Psoas muscle (tissue), 8 donors: ENCODE measurements around the gene PHIP. TPM values are rescaled to one million over a fixed set of nuclear protein-coding genes. Genes with fewer than 3 reads are reported as not detected.

ENCODE experiments used
- ATAC-seq, 4 donors: fragments of 200-7000 bp; cut with Tn5 transposase; one replicate each; pipeline ENCODE4 v1.9.1; 2020; ENCODE audit warnings: moderate library complexity in 3 of 4, mild to moderate bottlenecking in 2 of 4
- DNase-seq, 2 donors: peaks; one replicate each; pipeline ENCODE4 v3.0.0-alpha.2; 2020
- H3K27ac ChIP-seq: fragments of 200-600 bp; one replicate; pipeline ENCODE4 v1.8.0; 2022
- H3K27me3 ChIP-seq, 3 donors: fragments of 200-600 bp in 1 of 3; one replicate each; pipeline versions ENCODE4 v1.6.1 to v1.8.0; 2013 to 2022; ENCODE audit warnings: low read length in 2 of 3, mild to moderate bottlenecking in 2 of 3, moderate library complexity in 1 of 3; ENCODE audit not compliant: insufficient read depth in 3 of 3
- H3K36me3 ChIP-seq, 2 donors: fragments of 200-600 bp in 1 of 2; one replicate each; pipeline versions ENCODE4 v1.6.1 to v1.8.0; 2013 to 2022; ENCODE audit warnings: low read depth in 1 of 2, mild to moderate bottlenecking in 1 of 2, moderate library complexity in 1 of 2; ENCODE audit not compliant: insufficient read depth in 1 of 2
- H3K4me1 ChIP-seq: fragments of 200-600 bp; one replicate; pipeline ENCODE4 v1.8.0; 2022
- H3K4me3 ChIP-seq: fragments of 200-600 bp; one replicate; pipeline ENCODE4 v1.8.0; 2022; ENCODE audit warnings: mild to moderate bottlenecking
- H3K9me3 ChIP-seq: fragments of 200-600 bp; one replicate; pipeline ENCODE4 v1.8.0; 2022
- CTCF ChIP-seq: fragments of 200-600 bp; IDR thresholded peaks from one replicate; pipeline ENCODE4 v1.8.0; 2022; ENCODE audit warnings: antibody characterized with exemption
- whole genome bisulfite sequencing, 3 donors: extraction: QIAGEN DNeasy Blood & Tissue Kit; methylation state at CpG; one replicate each; pipeline versions ENCODE4 v1.1.6 to v1.1.7; 2013; 5-methylcytosine and 5-hydroxymethylcytosine counted together
- intact Hi-C, 2 donors: fragments of 100-400 bp; cut with DNase I; formaldehyde crosslinking; loops; one replicate each; pipeline versions ENCODE4 v1.11.0 to v1.14.2; 2022
- long read RNA-seq, 2 donors: library from polyadenylated mRNA; unstranded; transcript quantifications; one replicate each; pipeline ENCODE4 v2.0.0, GENCODE V29; 2021
- polyA plus RNA-seq, 3 donors: library from polyadenylated mRNA; stranded (reverse); fragments of 200-250 nt; gene quantifications; one replicate each; pipeline ENCODE4 v1.2.3, GENCODE V29; 2013
- total RNA-seq, 4 donors: library from RNA; stranded (reverse); fragmentation: NEBNext Ultra II Directional in 2 of 4; extraction: Animal tissue kit (Norgen Biotek cat#: 25700) in 2 of 4; gene quantifications; one replicate each; pipeline versions ENCODE4 v1.2.1 to v1.2.4, GENCODE V29; 2021 to 2023
- donor health status: healthy with polysubstance abuse.
- donor health status: DM: no; HTN: no; CAD: no; lungs with moderate emphysema.
- donor health status: Bipolar disorder and iron deficiency.
- donor health status: healthy.
- donor health status: DM: yes; HTN: yes; CAD: no.
- donor health status: DM: no; HTN: no; CAD: no.
- donor health status: DM: no; HTN: no; CAD: no.
- donor health status: DM: yes; HTN: yes; CAD: no.

PHIP gene
- total RNA-seq (10 to 100 TPM; 12.1 to 15.3 (median 13.5) TPM), polyA plus RNA-seq (1 to 10 TPM; 3.1 to 5.7 (median 3.7) TPM)
- long read RNA-seq, donor 1, partial matches to known transcripts = 20 of 31 reads
- long read RNA-seq, donor 1, other reads (novel, unspliced or antisense) = 11 of 31 reads
- long read RNA-seq, donor 2, partial matches to known transcripts = 41 of 61 reads
- long read RNA-seq, donor 2, other reads (novel, unspliced or antisense) = 20 of 61 reads

- H3K9me3 ChIP-seq = no peaks in the 10 kb centered on the region
- H3K27ac ChIP-seq = peak within 1 kb of the TSS; percentile 97
- peak within 1 kb of the TSS; percentile 89 for H3K4me3 ChIP-seq
- peak; percentile 88 to 92 (median 90) for ATAC-seq
- TF ChIP-seq CTCF = no peak
- WGBS, 3 donors = 0 to 1% (median 0%) methylated on average over 59 to 73 of the region's 73 CpGs
- H3K36me3 ChIP-seq = no peaks in the 10 kb centered on the region
- intact Hi-C loops = loop anchor here (2.0 to 10.0 kb wide), 4 partner anchors 154 to 466 kb away; partner anchors contain the start of gene HMGN3 (in 1 of the 2)
- no peaks in the 10 kb centered on the region for H3K27me3 ChIP-seq
- DNase-seq = peak; percentile 94 to 97
- peaks cover 26% of the 10 kb centered on the region for H3K4me1 ChIP-seq
These were observed at the start of gene PHIP for GRCh38 chr6:79078075-79078969. PHIP (minus strand) TSS chr6:79078254; CDS start chr6:79078068, 186 bp downstream.

- intact Hi-C loops = no loop called here
- Histone ChIP-seq H3K4me3 (no peak overlapping the region), H3K4me1 (no peaks in the 10 kb centered on the region), H3K27me3 (no peaks in the 10 kb centered on the region), H3K27ac (no peak overlapping the region), H3K9me3 (peaks cover 6% of the 10 kb centered on the region), H3K36me3 (no peaks in the 10 kb centered on the region)
- no peak for TF ChIP-seq CTCF
- DNase-seq (no peak), ATAC-seq (no peak)
These were observed 49.6 kb upstream of the PHIP start for GRCh38 chr6:79127660-79128059.

- WGBS, 3 donors = 88 to 95% (median 93%) methylated on average over 1 of the region's 1 CpG
- H3K4me3 ChIP-seq = no peak overlapping the region
- H3K27ac ChIP-seq = no peak overlapping the region
- no peaks in the 10 kb centered on the region for H3K9me3 ChIP-seq
- H3K4me1 ChIP-seq = no peaks in the 10 kb centered on the region
- no peaks in the 10 kb centered on the region for H3K27me3 ChIP-seq
- intact Hi-C loops = no loop called here
- DNase-seq (no peak), ATAC-seq (no peak)
- no peaks in the 10 kb centered on the region for H3K36me3 ChIP-seq
- no peak for TF ChIP-seq CTCF
These were observed 41.2 kb upstream of the PHIP start for GRCh38 chr6:79119217-79119616.

- DNase-seq = no peak
- Histone ChIP-seq H3K4me3 (no peak overlapping the region), H3K27me3 (no peaks in the 10 kb centered on the region), H3K36me3 (no peaks in the 10 kb centered on the region), H3K4me1 (no peaks in the 10 kb centered on the region), H3K9me3 (no peaks in the 10 kb centered on the region), H3K27ac (no peak overlapping the region)
- WGBS, 3 donors = 80 to 90% (median 86%) methylated on average over 2 of the region's 2 CpGs
- TF ChIP-seq CTCF = no peak
- ATAC-seq = no peak
- intact Hi-C loops = no loop called here
These were observed 39.7 kb upstream of the PHIP start for GRCh38 chr6:79117752-79118151.
